HG02973 (cell line): ENCODE data around the gene TBX18.

Source experiments
- ATAC-seq: cut with Tn5 transposase; IDR thresholded peaks from one replicate; pipeline ENCODE4 v1.9.1; 2021; ENCODE audit warnings: moderate library complexity; ENCODE audit not compliant: unreplicated experiment

The TBX18 gene

GRCh38 chr6:84675651-84676050 lies 88.7 kb downstream of the TBX18 start:
- ATAC-seq, result no peak

- no peak for ATAC-seq
Observed at GRCh38 chr6:84674395-84674794, 90.0 kb downstream of the TBX18 start.

GRCh38 chr6:84671183-84671582 lies 93.2 kb downstream of the TBX18 start:
- no peak for ATAC-seq

GRCh38 chr6:84669945-84670344 lies 94.5 kb downstream of the TBX18 start:
- ATAC-seq, result no peak

GRCh38 chr6:84667252-84668213 lies 96.9 kb downstream of the TBX18 start:
- ATAC-seq, result no peak

GRCh38 chr6:84665401-84665800 lies 99.0 kb downstream of the TBX18 start:
- no peak for ATAC-seq

- ATAC-seq, result no peak
Observed at GRCh38 chr6:84663866-84664265, 100.5 kb downstream of the TBX18 start.

GRCh38 chr6:84657486-84657885 lies 106.9 kb downstream of the TBX18 start:
- no peak for ATAC-seq

GRCh38 chr6:84657025-84657424 lies 107.4 kb downstream of the TBX18 start:
- ATAC-seq, result no peak

- ATAC-seq, result no peak
Observed at GRCh38 chr6:84653027-84653551, 111.3 kb downstream of the TBX18 start.

- no peak for ATAC-seq
Observed at GRCh38 chr6:84652356-84653026, 111.9 kb downstream of the TBX18 start.

GRCh38 chr6:84651583-84651982 lies 112.8 kb downstream of the TBX18 start:
- no peak for ATAC-seq

- no peak for ATAC-seq
Observed at GRCh38 chr6:84648444-84648843, 116.0 kb downstream of the TBX18 start.

- ATAC-seq, result no peak
Observed at GRCh38 chr6:84645563-84646266, 118.7 kb downstream of the TBX18 start.

- ATAC-seq, result no peak
Observed at GRCh38 chr6:84645000-84645399, 119.4 kb downstream of the TBX18 start.

- no peak for ATAC-seq
Observed at GRCh38 chr6:84643778-84644177, 120.6 kb downstream of the TBX18 start.

- no peak for ATAC-seq
Observed at GRCh38 chr6:84641076-84641475, 123.3 kb downstream of the TBX18 start.

GRCh38 chr6:84639396-84639795 lies 125.0 kb downstream of the TBX18 start:
- ATAC-seq, result no peak

GRCh38 chr6:84638286-84638685 lies 126.1 kb downstream of the TBX18 start:
- ATAC-seq, result no peak
